Thyroid gland (tissue), 4 donors: ENCODE measurements around the gene WDFY2. TPM values are rescaled to one million over a fixed set of nuclear protein-coding genes. Genes with fewer than 3 reads are reported as not detected.
A peak's percentile ranks its signal among the peaks of the same experiment; 100 is the strongest.

Experiments used
- DNase-seq, 2 donors: peaks; one replicate each; pipeline ENCODE4 v3.0.0-alpha.2; 2019
- H3K27ac ChIP-seq, 3 donors: fragments of 200-600 bp; sonication (generic); 1 replicate in 2 of 3; 2 replicates in 1 of 3; pipeline ENCODE4 v1.5.1; 2016 to 2019; ENCODE audit warnings: mild to moderate bottlenecking in 1 of 3, moderate library complexity in 1 of 3
- H3K27me3 ChIP-seq: fragments of 200-600 bp; sonication (generic); one replicate; pipeline ENCODE4 v1.5.1; 2019
- H3K36me3 ChIP-seq, 2 donors: fragments of 200-600 bp; sonication (generic); one replicate each; pipeline ENCODE4 v1.5.1; 2016 to 2019
- H3K4me1 ChIP-seq, 2 donors: fragments of 200-600 bp; sonication (generic); one replicate each; pipeline ENCODE4 v1.5.1; 2017 to 2019
- H3K4me3 ChIP-seq, 3 donors: fragments of 200-600 bp; sonication (generic); replicated peaks in 1 of 3; 1 replicate in 2 of 3; 2 replicates in 1 of 3; pipeline ENCODE4 v1.5.1; 2016; ENCODE audit warnings: mild to moderate bottlenecking in 1 of 3
- H3K9me3 ChIP-seq: fragments of 200-600 bp; sonication (generic); one replicate; pipeline ENCODE4 v1.5.1; 2017
- CTCF ChIP-seq, 6 experiments: fragments of 200-600 bp in 3 of 6; fragments of 450-650 bp in 3 of 6; sonication (generic) in 3 of 6; IDR thresholded peaks; one replicate each; pipeline ENCODE4 v1.5.1; 2016 to 2019; ENCODE audit warnings: antibody characterized with exemption in 6 of 6, mild to moderate bottlenecking in 2 of 6, inconsistent platforms in 1 of 6, moderate library complexity in 1 of 6
- POLR2A ChIP-seq, 2 donors: fragments of 450-650 bp; IDR thresholded peaks; one replicate each; pipeline ENCODE4 v1.6.1; 2017; ENCODE audit warnings: antibody characterized with exemption in 2 of 2, mild to moderate bottlenecking in 2 of 2, moderate library complexity in 1 of 2
- WGBS, 2 donors: methylation state at CpG; one replicate each; pipeline ENCODE4 v1.1.5; 2017; 5-methylcytosine and 5-hydroxymethylcytosine counted together
- intact Hi-C: fragments of 100-400 bp; cut with DNase I; formaldehyde crosslinking; loops from one replicate; pipeline ENCODE4 v1.15.1; 2023
- total RNA-seq, 4 donors: library from RNA; depleted of rRNA; stranded (reverse); fragments of >200 nt; gene quantifications; one replicate each; pipeline ENCODE4 v1.2.3, GENCODE V29; 2016

The WDFY2 gene
- total RNA-seq, 4 donors from 2014 or later = 15.8 to 23.9 (median 20.9) TPM

GRCh38 chr13:51581148-51581820 is 3.0 kb upstream of the WDFY2 start:
- H3K27ac ChIP-seq = no peak overlapping the region
- WGBS, 2 donors = 72 to 76% methylated on average over 1 of the region's 1 CpG
- intact Hi-C loops = loop anchor here (5.0 kb wide), 1 partner anchor 124 kb away; no protein-coding TSS in a partner anchor
- H3K9me3 ChIP-seq = no peaks in the 10 kb centered on the region
- H3K4me3 ChIP-seq = no peak overlapping the region
- TF ChIP-seq CTCF (IDR thresholded peaks at IDR 0.05) (no peak), POLR2A (IDR thresholded peaks at IDR 0.05) (no peak)
- DNase-seq = no peak
- H3K36me3 ChIP-seq = no peaks in the 10 kb centered on the region
- H3K27me3 ChIP-seq = no peaks in the 10 kb centered on the region
- H3K4me1 ChIP-seq = peaks cover 10 to 14% of the 10 kb centered on the region in 2 donors

GRCh38 chr13:51583469-51583874 is 790 bp upstream of the WDFY2 start:
- no peak for DNase-seq
- WGBS, 2 donors = 35 to 43% methylated on average over 5 to 7 of the region's 9 CpGs
- Histone ChIP-seq H3K27ac (peak overlapping the region; percentile 65 to 93 (median 91)), H3K36me3 (no peaks in the 10 kb centered on the region), H3K4me3 (peak overlapping the region in 1 of 3 donors; percentile 27), H3K4me1 (peaks cover 17 to 22% of the 10 kb centered on the region in 2 donors), H3K27me3 (no peaks in the 10 kb centered on the region), H3K9me3 (no peaks in the 10 kb centered on the region)
- intact Hi-C loops = loop anchor here (5.0 kb wide), 1 partner anchor 126 kb away; no protein-coding TSS in a partner anchor
- TF ChIP-seq CTCF (IDR thresholded peaks at IDR 0.05) (no peak), POLR2A (IDR thresholded peaks at IDR 0.05) (no peak)

GRCh38 chr13:51584731-51585672 is 740 bp downstream of the WDFY2 start:
- intact Hi-C loops = loop anchor here (5.0 kb wide), 1 partner anchor 128 kb away; no protein-coding TSS in a partner anchor
- DNase-seq = peak; percentile 62 to 68
- WGBS, 2 donors = 1 to 3% methylated on average over 13 to 16 of the region's 53 CpGs
- peak overlapping the region; percentile 72 to 98 (median 89) for H3K4me3 ChIP-seq
- H3K9me3 ChIP-seq = no peaks in the 10 kb centered on the region
- no peaks in the 10 kb centered on the region for H3K36me3 ChIP-seq
- no peak for TF ChIP-seq POLR2A (IDR thresholded peaks at IDR 0.05)
- peak in 2 of 6 experiments; percentile 10 to 12 for TF ChIP-seq CTCF (IDR thresholded peaks at IDR 0.05)
- H3K27me3 ChIP-seq = no peaks in the 10 kb centered on the region
- peak overlapping the region; percentile 84 to 96 (median 93) for H3K27ac ChIP-seq
- H3K4me1 ChIP-seq = peaks cover 19 to 28% of the 10 kb centered on the region in 2 donors

- H3K4me3 ChIP-seq = peak overlapping the region in 2 of 3 donors; percentile 72 to 89
- intact Hi-C loops = no loop called here
- WGBS, 2 donors = 67 to 72% methylated on average over 4 of the region's 4 CpGs
- no peak for DNase-seq
- H3K4me1 ChIP-seq = peaks cover 26 to 35% of the 10 kb centered on the region in 2 donors
- TF ChIP-seq CTCF (IDR thresholded peaks at IDR 0.05) (no peak), POLR2A (IDR thresholded peaks at IDR 0.05) (no peak)
- no peaks in the 10 kb centered on the region for H3K36me3 ChIP-seq
- no peaks in the 10 kb centered on the region for H3K9me3 ChIP-seq
- H3K27ac ChIP-seq = peak overlapping the region in 2 of 3 donors; percentile 93 to 96
- H3K27me3 ChIP-seq = no peaks in the 10 kb centered on the region
Observed at GRCh38 chr13:51585696-51586095, 1.4 kb downstream of the WDFY2 start.
